HG03442 (cell line): ENCODE measurements around the gene TSPEAR.
"Not testable (repeated sequence)": the region's sequence is repeated elsewhere in the genome, so short reads cannot be mapped to it uniquely, and the experiment has no call there.

Experiments
- ATAC-seq: cut with Tn5 transposase; IDR thresholded peaks from one replicate; pipeline ENCODE4 v1.9.1; 2021; ENCODE audit warnings: mild to moderate bottlenecking, moderate library complexity; ENCODE audit not compliant: unreplicated experiment

TSPEAR gene

DNA sequence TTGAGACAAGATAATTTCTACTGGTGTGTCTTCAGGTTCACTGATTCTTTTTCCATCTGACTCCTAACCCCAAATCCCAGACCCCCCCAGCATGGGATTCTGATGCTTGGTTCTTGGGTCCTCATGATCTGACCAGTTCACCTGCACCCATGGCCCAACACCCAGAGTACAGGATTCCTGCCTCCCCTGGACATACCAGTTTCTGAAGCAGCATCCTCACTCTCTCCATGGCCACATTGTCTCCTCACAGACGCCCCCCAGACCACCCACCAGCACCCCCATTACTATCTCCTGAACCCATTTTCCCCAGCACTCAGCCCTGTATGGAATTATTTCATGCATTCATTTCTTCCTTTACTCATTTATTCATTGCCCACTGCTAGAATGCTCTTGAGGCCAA, 54.5 kb downstream of the TSPEAR start:
- ATAC-seq = no peak

DNA sequence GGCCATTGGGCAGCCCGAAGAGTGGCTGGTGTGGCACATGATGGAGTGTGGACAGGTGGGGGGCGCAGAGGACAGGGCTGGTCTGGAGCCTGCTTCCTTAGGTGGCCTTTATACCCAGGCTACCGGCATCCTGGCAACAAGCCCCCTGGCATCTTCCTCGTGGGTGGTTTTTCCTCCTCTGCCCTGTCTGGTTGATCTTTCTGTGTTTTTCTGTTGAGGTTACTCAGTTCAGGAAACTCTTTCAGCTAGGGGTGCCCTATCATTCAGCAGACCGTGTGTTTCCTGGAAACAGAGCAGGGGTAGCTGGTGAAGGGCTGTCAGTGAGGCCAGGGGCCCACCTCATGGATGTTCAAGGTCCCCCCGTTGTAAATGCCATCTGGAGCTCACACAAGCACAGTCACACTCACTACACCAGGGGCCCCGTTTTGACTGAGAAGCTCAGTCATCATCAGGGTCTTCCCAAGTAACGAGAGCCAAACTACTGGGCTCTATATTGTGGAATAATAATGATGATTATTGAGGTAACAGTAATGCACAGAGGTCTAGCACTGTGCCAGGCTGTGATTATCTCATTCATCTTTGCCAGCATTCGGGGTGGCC, 56.7 kb downstream of the TSPEAR start, which contains the start of gene KRTAP12-4:
Gene KRTAP12-4 (minus strand): TSS at position 84 of the 600 bp plus-strand sequence. CDS start 45 bp downstream, at position 39.
- ATAC-seq = no peak

DNA sequence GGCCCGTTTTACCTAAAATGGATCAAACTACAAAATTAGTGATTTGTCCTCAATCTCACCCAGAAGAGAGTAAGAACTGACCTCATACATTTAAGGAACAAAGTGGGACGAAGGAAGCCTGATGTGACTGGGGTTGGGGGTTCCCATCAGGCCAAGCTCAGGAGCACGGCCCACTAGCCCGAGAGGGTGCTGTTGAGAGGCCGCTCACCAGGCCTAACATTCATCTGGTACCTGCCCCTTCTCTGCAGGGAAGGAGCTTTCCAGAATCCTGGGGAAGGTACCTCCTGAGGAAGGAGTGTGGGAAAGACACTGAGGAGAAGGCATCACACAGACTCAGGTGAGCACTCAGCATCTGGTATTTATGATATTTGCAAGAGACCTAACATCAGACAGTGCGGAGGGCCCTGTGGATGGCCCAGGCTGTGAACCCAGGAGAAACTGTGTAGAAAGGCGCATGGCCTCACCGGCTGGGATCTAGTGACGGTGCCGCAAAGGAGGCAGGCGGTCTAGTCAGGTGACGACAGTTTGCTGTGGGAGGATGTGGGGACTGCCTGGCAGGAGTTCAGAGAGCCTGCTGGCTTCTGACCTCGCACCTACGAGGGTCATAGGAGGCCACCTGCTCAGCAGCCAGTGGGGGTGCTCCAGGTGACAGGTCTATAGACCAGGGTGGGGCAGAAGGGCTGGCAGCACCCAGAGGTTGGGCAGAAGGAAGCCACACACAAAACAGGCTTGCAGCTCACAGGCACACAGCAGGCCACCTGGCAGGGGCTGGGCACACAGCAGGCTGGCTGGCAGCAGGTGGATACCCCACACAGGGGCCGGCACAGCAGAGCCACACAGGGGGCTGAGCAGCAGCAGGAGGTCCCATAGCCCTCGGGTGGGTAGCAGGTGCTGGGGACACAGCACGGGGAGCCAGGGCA, 57.5 kb downstream of the TSPEAR start:
- no peak for ATAC-seq

DNA sequence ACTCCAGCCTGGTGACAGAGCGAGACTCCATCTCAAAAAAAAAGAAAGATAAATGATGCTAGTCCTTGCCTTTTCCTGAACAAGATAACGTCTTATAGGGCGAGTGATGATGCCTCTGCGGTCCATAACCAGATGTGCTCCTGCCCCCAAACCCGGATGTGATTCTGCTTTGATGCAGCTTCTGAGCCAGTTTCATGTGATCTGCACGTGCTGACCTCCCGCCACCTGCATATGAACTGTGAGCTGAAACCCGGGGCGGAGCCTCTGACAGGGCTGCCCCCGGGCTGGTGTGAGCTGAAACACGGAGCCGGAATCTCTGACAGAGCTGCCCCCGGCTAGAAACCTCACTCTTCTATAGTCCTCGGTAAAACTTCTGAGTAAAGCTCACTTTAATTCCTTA, 58.2 kb downstream of the TSPEAR start:
- no peak for ATAC-seq

DNA sequence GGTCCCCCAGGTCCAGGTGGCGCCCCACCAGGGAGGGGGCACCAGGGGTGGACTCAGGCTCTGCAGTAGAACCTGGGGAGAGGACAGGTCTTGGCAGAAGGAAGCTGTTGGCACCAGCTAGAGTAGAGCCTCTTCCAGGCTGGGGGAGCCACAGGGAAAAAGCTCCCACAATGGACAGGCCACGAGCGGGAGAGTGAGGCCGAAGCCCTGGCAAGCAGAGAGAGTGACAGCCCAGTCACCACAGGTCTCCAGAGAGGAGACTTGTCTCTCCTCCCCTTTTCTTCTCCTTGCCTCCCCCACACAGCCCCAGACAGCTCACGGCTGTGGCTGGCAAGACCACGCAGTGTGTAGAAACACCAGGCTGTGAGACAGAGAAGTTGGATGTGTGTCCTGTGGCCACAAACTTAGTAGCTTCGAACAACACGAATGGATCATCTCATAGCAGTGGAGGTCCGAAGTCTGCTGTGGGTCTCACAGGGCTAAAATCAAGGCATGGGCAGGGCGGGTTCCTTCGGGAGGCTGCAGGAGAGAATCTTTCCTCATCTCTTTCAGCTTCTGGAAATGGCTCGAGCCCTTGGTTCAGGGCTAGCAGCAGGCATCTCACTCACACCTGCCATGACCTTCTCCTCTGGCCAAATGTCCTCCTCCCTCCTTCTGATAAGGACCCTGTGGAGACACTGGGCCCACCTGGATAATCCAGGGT, 60.2 kb downstream of the TSPEAR start:
- no peak for ATAC-seq

DNA sequence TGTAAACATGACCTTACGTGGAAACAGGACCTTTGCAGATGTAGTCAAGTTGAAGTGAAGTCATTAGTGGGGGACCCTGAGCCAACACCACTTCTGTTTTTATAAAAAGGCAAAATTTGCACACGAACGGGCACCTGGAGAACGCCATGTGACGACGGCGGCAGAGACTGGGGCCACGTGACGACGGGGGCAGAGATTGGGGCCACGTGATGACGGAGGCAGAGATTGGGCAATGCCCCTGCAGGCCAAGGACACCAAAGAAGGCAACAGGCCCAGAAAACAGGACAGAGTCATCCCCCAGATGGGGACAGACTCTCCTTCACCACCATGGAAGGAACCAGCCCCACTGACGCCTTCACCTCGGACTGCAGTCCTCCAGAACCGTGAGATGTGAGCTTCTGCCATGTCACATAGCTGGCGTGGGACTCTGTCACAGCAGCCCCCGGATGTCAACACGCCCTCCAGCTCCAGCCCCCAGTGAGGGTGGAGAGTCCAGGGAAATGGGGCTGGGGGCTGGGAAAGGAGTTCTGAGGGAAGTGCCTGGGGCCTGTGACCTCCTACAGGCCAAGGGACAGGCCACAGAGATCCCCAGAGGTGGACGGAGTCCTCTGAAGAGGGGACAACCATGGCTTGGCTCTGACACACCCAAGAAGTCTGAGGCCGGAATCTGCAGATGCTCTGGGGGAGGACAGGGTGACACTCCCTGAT, 61.0 kb downstream of the TSPEAR start:
- ATAC-seq = no peak

DNA sequence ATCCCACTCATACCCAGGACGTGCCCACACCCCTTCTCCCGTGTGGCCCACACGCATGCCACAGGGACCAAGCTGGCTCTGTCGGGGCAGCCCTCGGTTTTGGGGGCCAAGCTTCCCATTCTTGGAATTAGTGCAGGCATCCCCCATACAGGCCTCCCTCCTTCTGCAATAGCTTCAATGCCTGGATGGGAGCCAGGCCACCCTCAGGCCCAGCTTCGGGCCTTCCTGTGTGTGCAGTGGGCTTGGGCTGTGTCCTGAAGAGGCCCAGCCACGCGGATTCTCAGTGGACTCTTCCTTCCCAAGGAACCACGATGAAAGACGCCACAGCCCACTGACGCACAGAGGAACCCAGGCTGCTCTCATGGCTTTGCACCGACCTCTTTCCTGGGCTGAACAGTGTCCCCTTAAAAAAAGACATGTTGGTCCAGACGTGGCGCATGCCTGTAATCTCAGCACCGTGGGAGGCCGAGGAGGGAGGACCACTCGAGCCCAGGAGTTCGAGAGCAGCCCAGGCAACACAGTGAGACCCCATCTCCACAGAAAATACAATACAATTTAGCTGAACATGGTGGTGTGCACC, 61.8 kb downstream of the TSPEAR start:
- ATAC-seq = no peak

DNA sequence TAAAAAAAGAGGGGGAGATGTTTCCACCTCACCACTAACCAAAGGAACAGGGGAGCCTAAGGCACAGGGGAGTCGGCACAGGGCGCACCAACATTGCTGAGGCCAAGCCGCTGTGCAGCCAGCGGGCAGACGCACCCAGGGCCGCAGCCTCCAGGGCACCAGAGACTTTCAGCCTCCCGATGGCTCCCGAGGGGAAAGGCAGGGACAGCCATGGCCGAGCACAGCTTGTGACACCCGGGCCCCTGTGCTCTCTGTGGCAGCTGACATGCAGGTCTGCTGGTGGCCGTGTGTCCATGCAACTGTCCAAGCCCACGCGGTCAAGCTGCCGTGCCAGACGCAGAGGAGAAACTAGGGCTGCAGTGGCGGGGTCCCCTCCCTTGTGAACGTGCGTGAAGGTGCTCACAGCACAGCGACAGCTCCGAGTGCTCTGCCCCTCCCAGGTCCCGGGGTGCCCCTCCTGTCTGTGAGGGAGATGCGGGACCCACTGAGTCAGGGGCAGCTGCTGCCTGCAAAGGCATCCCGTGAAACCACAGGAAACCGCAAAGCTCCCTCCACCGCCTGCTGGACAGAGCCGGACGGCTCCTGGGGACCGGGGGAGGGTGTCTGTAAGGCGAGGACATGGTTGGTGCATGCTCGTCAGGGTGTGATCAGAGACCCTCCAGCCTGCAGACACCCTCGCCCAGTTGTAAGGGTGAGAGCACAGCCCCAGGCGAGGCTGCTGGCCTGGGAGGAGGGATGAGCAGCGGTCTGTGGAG, 62.6 kb downstream of the TSPEAR start:
- no peak for ATAC-seq

DNA sequence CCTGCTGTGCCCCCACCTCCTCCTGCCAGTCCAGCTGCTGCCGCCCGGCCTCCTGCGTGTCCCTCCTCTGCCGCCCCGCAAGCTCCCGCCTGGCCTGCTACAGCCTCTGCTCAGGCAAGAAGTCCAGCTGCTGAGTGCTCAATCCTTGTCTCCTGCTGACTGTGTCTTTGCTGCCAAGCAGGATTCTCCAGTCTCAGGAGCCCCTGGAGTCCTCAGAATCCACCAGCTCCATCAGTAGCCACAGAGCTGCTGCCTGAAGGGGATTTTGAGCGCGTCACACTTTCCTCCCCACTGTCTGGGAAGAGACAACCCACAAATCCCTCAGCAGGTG, 64.2 kb downstream of the TSPEAR start:
- no peak for ATAC-seq

DNA sequence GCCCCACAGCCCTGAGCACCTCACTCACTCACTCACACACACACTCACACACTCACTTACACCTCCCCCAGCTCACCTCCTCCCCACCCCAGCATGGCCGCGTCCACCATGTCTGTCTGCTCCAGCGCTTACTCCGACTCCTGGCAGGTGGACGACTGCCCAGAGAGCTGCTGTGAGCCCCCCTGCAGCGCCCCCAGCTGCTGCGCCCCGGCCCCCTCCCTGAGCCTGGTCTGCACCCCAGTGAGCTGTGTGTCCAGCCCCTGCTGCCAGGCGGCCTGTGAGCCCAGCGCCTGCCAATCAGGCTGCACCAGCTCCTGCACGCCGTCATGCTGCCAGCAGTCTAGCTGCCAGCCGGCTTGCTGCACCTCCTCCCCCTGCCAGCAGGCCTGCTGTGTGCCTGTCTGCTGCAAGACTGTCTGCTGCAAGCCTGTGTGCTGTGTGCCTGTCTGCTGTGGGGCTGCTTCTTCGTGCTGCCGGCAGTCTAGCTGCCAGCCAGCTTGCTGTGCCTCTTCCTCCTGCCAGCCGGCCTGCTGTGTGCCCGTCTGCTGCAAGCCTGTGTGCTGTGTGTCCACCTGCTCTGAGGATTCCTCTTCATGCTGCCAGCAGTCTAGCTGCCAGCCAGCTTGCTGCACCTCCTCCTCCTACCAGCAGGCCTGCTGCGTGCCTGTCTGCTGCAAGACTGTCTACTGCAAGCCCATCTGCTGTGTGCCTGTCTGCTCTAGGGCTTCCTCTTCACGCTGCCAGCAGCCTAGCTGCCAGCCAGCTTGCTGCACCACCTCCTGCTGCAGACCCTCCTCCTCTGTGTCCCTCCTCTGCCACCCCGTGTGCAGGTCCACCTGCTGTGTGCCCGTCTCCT, 64.8 kb downstream of the TSPEAR start, which contains the start of gene KRTAP10-11:
Gene KRTAP10-11 (plus strand): TSS at position 49 of the 856 bp plus-strand sequence. CDS start 45 bp downstream, at position 94.
- not testable (repeated sequence) for ATAC-seq

DNA sequence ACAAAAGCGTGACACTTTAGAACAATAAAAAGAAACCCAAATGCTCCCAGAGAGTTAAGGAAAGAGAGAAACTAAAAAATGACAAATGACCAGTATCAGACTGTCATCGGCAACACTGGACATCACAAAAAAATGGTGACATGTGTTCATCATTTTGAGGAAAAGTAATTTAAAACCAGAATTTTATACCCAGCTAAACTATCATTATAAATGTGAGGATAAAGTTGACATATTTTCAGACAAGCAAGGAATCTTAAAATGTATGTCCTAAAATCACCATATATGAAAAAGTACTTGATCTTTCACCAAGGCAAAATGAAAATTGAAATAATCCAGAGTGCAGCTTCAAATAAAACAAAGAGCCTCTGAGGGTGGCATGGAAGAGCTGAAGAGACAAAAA, 66.5 kb downstream of the TSPEAR start:
- ATAC-seq = no peak

DNA sequence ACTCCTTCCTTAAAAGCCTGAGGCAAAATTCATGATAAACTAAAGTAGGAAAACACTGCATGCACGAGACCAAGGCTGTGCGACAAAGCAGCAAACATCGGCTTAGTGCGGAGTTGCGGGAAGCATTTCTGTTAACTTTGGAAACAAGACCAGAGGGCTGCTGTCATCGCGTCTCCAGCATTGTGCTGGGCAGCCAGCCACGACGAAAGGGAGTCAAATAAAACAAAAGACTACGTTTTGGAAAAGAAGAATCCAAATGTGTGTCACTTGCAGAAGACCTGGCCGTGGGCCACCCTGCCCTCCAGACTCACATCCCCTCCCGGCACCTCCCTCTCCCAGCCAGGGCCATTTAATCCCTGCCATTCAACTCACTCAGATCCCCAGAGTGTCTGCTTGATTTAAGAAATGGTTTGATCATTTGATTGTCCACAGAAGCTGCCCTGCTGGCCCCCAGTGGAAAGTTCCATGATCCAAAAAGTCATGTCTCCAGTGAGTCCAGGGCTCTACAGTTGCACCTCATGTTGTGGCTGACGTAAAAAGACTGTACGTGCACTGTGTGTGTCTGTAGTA, 67.5 kb downstream of the TSPEAR start:
- ATAC-seq = no peak

DNA sequence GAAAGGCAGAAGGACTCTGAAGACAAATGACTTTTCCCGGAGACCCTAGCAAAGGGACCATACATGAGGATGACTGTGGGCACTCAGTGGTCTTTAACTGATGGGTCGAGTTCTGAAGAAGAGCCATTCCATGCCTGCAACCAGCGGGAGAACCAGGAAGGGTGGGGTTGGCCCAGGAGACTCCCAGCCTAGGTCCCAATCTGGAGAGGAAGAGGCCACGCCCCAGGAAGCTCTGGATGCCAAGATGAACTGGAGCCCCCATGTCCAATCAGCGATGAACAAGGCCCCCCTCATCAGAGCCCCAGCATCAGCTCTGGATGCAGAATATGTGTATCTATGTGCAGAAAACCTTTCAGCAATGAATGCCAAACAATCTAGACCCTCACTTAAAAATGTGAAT, 70.6 kb downstream of the TSPEAR start:
- no peak for ATAC-seq

DNA sequence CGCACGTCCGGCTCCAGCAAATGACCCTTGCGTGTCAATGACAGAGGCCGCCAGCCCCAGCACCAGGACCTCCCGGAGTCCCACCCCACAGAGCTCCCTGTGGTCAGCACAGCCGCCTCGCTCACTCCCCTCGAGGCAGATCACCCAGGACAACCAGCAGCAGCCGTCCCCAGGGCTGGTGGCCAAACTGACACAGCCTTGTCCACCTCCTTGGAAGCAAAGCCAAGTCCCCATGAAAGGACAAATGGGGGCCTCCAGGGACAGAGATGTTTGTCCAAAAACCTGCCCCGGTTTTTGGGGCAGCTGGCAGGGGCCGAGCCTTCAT, 72.1 kb downstream of the TSPEAR start:
- ATAC-seq = no peak

DNA sequence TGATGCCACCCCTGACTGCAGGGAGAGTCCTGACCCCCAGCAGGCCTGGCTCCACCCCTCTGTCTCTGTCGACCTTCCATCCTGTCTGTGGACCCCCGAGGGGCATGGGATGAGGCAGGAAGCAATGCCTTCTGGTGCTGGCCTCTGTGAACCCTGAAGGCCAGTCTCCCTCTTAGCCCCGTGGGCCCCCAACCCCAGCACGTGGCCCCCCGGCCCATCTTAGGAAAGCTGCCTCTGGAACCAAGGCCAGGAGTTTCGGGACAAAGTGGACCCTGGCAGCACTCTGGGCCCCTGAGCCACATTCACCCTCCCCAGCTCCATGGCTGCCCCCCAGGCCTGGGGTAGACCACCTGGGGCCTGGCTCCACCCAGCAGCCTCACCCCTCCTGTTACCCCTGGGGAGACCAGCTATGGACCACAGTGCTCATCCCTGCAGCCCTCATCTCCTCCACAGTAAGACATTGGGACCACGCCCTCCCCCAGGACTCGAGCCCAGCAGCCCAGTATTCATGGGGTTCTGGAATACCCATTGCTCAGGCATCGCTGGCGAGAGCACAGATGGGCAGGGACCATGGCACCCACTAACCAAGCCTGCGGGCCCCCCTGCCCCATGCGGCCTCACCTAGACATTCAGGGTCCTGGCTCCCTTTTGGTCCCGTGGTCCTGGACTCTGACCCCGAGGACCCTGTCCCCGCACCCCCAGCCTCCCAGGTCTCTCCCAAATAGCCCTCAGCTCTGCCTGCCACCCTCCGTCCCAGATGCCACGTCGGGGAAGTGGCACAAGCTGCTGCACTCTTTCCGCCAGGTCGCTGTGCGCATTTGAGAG, 72.7 kb downstream of the TSPEAR start:
- not testable (repeated sequence) for ATAC-seq

DNA sequence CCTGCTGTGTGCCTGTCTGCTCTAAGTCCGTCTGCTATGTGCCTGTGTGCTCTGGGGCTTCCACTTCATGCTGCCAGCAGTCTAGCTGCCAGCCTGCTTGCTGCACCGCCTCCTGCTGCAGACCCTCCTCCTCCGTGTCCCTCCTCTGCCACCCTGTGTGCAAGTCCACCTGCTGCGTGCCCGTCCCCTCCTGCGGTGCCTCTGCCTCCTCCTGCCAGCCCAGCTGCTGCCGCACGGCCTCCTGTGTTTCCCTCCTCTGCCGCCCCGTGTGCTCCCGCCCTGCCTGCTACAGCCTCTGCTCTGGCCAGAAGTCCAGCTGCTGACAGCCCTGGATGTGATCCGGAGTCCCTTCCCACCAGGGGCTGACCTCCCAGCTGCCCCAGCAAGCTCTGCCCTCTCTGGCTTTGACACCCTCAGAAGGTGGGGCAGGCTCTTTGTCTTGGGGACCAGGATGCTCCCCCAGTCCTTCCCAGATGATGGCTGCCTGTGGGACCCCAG, 73.5 kb downstream of the TSPEAR start:
- ATAC-seq = not testable (repeated sequence)

DNA sequence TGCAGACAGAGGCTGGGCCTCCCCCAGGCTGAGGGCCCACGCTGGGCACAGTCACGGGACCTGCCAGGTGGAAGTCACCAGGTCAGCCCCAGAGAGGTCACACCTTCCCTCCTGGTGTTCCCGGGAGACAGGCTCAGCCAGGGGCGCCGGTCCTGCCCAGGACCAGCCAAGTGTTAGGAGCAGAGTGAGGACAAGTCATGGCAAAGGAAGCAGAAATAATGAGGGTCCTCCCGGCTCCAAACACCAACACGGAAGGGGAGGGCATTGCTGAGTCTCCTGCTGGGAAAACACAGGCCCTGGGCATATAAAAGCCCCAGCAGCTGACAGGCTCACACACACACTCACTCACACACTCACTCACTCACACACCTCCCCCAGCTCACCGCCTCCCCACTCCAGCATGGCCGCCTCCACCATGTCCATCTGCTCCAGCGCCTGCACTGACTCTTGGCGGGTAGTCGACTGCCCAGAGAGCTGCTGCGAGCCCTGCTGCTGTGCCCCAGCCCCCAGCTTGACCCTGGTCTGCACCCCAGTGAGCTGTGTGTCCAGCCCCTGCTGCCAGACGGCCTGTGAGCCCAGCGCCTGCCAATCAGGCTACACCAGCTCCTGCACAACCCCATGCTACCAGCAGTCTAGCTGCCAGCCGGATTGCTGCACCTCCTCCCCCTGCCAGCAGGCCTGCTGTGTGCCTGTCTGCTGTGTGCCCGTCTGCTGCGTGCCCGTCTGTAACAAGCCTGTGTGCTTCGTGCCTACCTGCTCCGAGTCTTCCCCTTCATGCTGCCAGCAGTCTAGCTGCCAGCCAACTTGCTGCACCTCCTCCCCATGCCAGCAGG, 74.1 kb downstream of the TSPEAR start, which contains the start of gene KRTAP10-10:
Gene KRTAP10-10 (plus strand): TSS at position 339 of the 833 bp plus-strand sequence. CDS start 62 bp downstream, at position 401.
- ATAC-seq = no peak
